NCI-H2107 (cell line): ENCODE results near the gene C7orf25.

Experiments used
- DNase-seq: peaks from one replicate; lab custom pipeline; 2025; lab: John Stamatoyannopoulos, UW

Gene C7orf25

GRCh38 chr7:42877862-42878261 lies 34.0 kb downstream of the C7orf25 start:
- no peak for DNase-seq

DNA sequence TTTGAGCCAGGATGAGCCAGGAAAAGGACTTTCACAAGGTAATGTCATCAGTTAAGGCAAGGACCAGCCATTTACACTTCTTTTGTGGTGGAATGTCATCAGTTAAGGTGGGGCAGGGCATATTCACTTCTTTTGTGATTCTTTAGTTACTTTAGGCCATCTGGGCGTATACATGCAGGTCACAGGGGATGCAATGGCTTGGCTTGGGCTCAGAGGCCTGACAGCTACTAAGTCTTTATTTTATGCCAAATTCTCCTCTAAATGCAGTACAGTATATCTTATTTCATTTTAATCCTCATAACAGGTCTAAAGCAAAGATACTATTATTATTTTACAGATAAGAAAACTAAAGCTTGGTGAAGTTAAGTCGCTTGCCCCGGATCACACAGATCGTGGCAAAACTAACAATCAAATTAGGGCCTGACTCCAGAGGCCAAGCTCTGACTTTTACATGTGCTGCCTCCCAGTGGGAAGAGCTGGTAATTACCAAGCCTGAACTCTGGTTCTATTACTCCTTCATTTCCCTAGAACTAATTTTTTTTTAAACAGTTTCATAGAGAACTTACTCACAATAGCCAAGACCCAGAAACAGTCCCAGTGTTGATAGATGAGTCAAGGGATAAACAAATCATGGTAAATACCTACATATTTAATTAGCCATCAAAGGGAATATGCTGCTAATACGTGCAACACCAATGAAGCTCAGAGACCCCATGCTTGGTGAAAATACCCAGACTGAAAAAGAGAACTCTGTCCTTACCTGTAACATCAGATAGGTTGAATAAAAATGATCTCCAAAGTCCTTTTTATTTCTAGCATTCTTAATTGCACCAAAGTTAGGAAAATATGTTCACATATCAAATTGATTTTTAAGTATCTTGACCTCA lies 35.4 kb downstream of the C7orf25 start:
- DNase-seq = no peak

DNA sequence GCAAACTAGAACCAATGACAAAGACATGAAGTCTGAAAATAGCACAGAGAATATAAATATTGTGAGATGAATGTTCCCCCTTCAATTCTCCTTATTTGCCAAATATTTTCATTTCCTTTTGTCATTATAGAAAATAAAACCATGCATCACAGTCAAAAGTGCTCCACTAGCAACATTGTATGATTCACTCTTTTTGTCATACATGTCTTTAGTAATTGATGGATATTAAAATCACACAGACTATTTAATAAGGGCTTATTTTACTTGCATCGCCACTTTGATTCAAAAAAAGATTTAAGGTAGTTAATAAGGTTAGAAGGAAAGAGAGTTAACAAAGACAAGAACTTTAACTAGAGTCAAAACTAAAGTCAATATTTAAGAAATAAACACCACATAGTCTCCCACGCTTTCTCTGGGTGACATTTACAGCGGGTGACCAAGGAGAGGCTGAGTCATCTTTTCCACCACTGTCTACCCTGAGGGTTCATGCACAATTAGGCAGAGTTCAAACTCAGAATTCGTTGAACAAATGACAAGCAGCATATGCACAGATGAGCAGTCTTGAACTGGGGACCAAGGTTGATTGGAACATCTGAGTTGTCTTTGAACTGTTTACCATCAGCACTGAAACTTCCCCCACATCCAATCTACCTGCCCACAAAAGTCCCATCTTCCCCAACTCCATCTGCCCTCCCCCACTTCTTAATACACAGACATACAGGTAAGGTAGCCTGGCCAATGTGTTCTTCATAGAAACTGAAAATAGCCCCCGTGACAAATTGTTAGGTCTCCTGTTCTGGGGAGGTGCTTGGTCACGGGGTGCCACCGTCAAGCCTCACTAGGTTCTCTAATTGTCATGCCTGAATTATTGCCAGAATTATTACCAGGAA lies 42.5 kb downstream of the C7orf25 start:
- no peak for DNase-seq

DNA sequence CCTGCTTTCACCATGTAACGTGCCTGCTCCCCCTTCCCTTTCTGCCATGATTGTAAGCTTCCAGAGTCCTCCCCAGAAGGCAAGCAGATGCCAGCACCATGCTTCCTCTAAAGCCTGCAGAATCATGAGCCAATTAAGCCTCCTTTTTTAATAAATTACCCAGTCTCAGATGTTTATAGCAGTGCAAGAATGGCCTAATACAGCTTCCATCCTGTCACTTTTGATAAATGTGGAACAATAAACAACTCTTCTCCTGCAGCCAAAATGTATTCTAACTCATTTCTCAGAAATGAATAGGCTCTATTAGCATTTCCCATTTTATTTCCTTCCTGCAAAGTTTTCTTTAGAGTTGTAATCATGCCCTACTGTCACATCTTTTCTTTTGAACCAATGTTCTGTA lies 43.4 kb downstream of the C7orf25 start:
- DNase-seq = no peak
